Measurements from ENCODE around the gene RXRA. TPM values are rescaled to one million over a fixed set of nuclear protein-coding genes. Genes with fewer than 3 reads are reported as not detected.

RXRA gene
- polyA plus RNA-seq, 1 donor from 2014 or later, result 2.7 TPM

DNA sequence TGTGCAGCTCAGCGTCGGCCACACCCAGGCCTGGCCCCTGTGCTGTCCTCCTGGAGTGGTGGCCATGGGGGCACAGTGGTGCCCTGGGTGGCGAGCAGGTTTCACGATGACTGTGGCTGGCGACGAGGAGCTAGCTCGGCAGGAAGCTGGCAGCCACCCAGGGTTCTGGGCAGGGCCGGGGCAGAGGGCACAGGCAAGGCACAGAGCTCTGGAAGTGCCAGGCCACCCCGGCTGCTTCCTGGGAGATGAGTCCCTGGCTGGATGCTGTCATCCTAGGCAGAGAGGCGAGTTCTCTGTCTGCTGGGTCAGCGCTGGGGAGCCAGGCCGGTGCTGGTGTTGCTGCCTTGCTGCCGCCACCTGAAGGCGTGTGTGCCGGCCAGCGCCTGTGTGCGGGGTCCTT, 51.7 kb downstream of the RXRA start:
- no peak for TF ChIP-seq POLR2AphosphoS5 (IDR thresholded peaks at IDR 0.05)
- no peaks in the 10 kb centered on the region for H3K36me3 ChIP-seq (ENCODE audit: insufficient read depth, low read length)
- H3K27me3 ChIP-seq (ENCODE audit: insufficient read depth, low read depth, low read length), result no peaks in the 10 kb centered on the region
- H3F3A ChIP-seq (ENCODE audit: insufficient read depth, low read length, poor library complexity, severe bottlenecking), result no peaks in the 10 kb centered on the region
- H4K20me1 ChIP-seq (ENCODE audit: insufficient read depth), result no peaks in the 10 kb centered on the region
- no peak overlapping the region for H3K4me2 ChIP-seq (ENCODE audit: low read length)
- H3K4me3 ChIP-seq (ENCODE audit: low read length), result no peak overlapping the region
- no peak overlapping the region for H2AFZ ChIP-seq (ENCODE audit: low read depth, low read length)
- no peaks in the 10 kb centered on the region for H3K9me3 ChIP-seq (ENCODE audit: low read length)
- no peak overlapping the region for H3K9ac ChIP-seq (ENCODE audit: low read length)
- no peak overlapping the region for H3K27ac ChIP-seq (ENCODE audit: low read length)
- no peaks in the 10 kb centered on the region for H3K9me2 ChIP-seq (ENCODE audit: insufficient read depth, low read length)
- H3K79me2 ChIP-seq (replicated peaks; ENCODE audit: insufficient read depth, low read length), result no peaks in the 10 kb centered on the region

GRCh38 chr9:134378901-134379338, 52.7 kb downstream of the RXRA start:
- no peaks in the 10 kb centered on the region for H3K79me2 ChIP-seq (replicated peaks; ENCODE audit: insufficient read depth, low read length)
- no peaks in the 10 kb centered on the region for H3K9me3 ChIP-seq (ENCODE audit: low read length)
- peak overlapping the region; percentile 9 for H3K9ac ChIP-seq (ENCODE audit: low read length)
- no peak overlapping the region for H3K4me2 ChIP-seq (ENCODE audit: low read length)
- H4K20me1 ChIP-seq (ENCODE audit: insufficient read depth), result no peaks in the 10 kb centered on the region
- H3F3A ChIP-seq (ENCODE audit: insufficient read depth, low read length, poor library complexity, severe bottlenecking), result no peaks in the 10 kb centered on the region
- H2AFZ ChIP-seq (ENCODE audit: low read depth, low read length), result no peak overlapping the region
- H3K27me3 ChIP-seq (ENCODE audit: insufficient read depth, low read depth, low read length), result no peaks in the 10 kb centered on the region
- H3K4me3 ChIP-seq (ENCODE audit: low read length), result no peak overlapping the region
- TF ChIP-seq RAD21 (conservative IDR thresholded peaks at IDR 0.05), result no peak
- TF ChIP-seq REST (IDR thresholded peaks at IDR 0.05; ENCODE audit: borderline replicate concordance), result no peak
- TF ChIP-seq EZH2 (IDR thresholded peaks at IDR 0.05; ENCODE audit: borderline replicate concordance, insufficient read depth, low read length, poor library complexity, severe bottlenecking), result no peak
- no peak for TF ChIP-seq EP300 (conservative IDR thresholded peaks at IDR 0.05; ENCODE audit: poor library complexity, severe bottlenecking)
- TF ChIP-seq SMC3 (conservative IDR thresholded peaks at IDR 0.05; ENCODE audit: poor library complexity), result no peak
- TF ChIP-seq, protein P1, sequence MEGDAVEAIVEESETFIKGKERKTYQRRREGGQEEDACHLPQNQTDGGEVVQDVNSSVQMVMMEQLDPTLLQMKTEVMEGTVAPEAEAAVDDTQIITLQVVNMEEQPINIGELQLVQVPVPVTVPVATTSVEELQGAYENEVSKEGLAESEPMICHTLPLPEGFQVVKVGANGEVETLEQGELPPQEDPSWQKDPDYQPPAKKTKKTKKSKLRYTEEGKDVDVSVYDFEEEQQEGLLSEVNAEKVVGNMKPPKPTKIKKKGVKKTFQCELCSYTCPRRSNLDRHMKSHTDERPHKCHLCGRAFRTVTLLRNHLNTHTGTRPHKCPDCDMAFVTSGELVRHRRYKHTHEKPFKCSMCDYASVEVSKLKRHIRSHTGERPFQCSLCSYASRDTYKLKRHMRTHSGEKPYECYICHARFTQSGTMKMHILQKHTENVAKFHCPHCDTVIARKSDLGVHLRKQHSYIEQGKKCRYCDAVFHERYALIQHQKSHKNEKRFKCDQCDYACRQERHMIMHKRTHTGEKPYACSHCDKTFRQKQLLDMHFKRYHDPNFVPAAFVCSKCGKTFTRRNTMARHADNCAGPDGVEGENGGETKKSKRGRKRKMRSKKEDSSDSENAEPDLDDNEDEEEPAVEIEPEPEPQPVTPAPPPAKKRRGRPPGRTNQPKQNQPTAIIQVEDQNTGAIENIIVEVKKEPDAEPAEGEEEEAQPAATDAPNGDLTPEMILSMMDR (IDR thresholded peaks at IDR 0.05; ENCODE audit: poor library complexity, severe bottlenecking), result no peak
- TF ChIP-seq TAF1 (IDR thresholded peaks at IDR 0.05; ENCODE audit: low read depth), result no peak
- no peak for TF ChIP-seq MXI1 (conservative IDR thresholded peaks at IDR 0.05; ENCODE audit: poor library complexity, severe bottlenecking)
- no peak for TF ChIP-seq POLR2AphosphoS5 (IDR thresholded peaks at IDR 0.05)
- H3K27ac ChIP-seq (ENCODE audit: low read length), result no peak overlapping the region
- no peaks in the 10 kb centered on the region for H3K36me3 ChIP-seq (ENCODE audit: insufficient read depth, low read length)
- no peaks in the 10 kb centered on the region for H3K9me2 ChIP-seq (ENCODE audit: insufficient read depth, low read length)

GRCh38 chr9:134379831-134380365, 53.6 kb downstream of the RXRA start:
- Histone ChIP-seq H2AFZ (ENCODE audit: low read depth, low read length) (no peak overlapping the region), H3K9ac (ENCODE audit: low read length) (no peak overlapping the region), H3K4me3 (ENCODE audit: low read length) (no peak overlapping the region), H3F3A (ENCODE audit: insufficient read depth, low read length, poor library complexity, severe bottlenecking) (no peaks in the 10 kb centered on the region), H3K36me3 (ENCODE audit: insufficient read depth, low read length) (no peaks in the 10 kb centered on the region), H3K79me2 (replicated peaks; ENCODE audit: insufficient read depth, low read length) (no peaks in the 10 kb centered on the region), H3K27me3 (ENCODE audit: insufficient read depth, low read depth, low read length) (no peaks in the 10 kb centered on the region), H3K9me2 (ENCODE audit: insufficient read depth, low read length) (no peaks in the 10 kb centered on the region), H4K20me1 (ENCODE audit: insufficient read depth) (no peaks in the 10 kb centered on the region), H3K27ac (ENCODE audit: low read length) (no peak overlapping the region), H3K9me3 (ENCODE audit: low read length) (no peaks in the 10 kb centered on the region), H3K4me2 (ENCODE audit: low read length) (no peak overlapping the region)
- no peak for TF ChIP-seq EZH2 (IDR thresholded peaks at IDR 0.05; ENCODE audit: borderline replicate concordance, insufficient read depth, low read length, poor library complexity, severe bottlenecking)
- TF ChIP-seq, protein P1 (IDR thresholded peaks at IDR 0.05; ENCODE audit: poor library complexity, severe bottlenecking), result no peak
- no peak for TF ChIP-seq TAF1 (IDR thresholded peaks at IDR 0.05; ENCODE audit: low read depth)
- TF ChIP-seq SMC3 (conservative IDR thresholded peaks at IDR 0.05; ENCODE audit: poor library complexity), result no peak
- TF ChIP-seq RAD21 (conservative IDR thresholded peaks at IDR 0.05), result no peak
- no peak for TF ChIP-seq REST (IDR thresholded peaks at IDR 0.05; ENCODE audit: borderline replicate concordance)
- no peak for TF ChIP-seq POLR2AphosphoS5 (IDR thresholded peaks at IDR 0.05)
- TF ChIP-seq EP300 (conservative IDR thresholded peaks at IDR 0.05; ENCODE audit: poor library complexity, severe bottlenecking), result no peak
- TF ChIP-seq MXI1 (conservative IDR thresholded peaks at IDR 0.05; ENCODE audit: poor library complexity, severe bottlenecking), result no peak
